ENCODE data around the gene FBXO28.
A peak's percentile ranks its signal among the peaks of the same experiment; 100 is the strongest.
"Not testable (repeated sequence)": the region's sequence is repeated elsewhere in the genome, so short reads cannot be mapped to it uniquely, and the experiment has no call there.

The FBXO28 gene

GRCh38 chr1:224113918-224114786 lies at the start of gene FBXO28:
Gene FBXO28, plus strand, starts transcription at chr1:224114111. Its CDS starts 19 bp downstream, at chr1:224114130.
- peak; percentile 65 for DNase-seq (ENCODE audit: low read depth)

- no peak for DNase-seq (ENCODE audit: low read depth)
These were observed 49.8 kb upstream of the FBXO28 start for GRCh38 chr1:224064150-224064549.

- no peak for DNase-seq (ENCODE audit: low read depth)
These were observed 48.5 kb upstream of the FBXO28 start for GRCh38 chr1:224065455-224065854.

GRCh38 chr1:224067207-224067606 lies 46.7 kb upstream of the FBXO28 start:
- no peak for DNase-seq (ENCODE audit: low read depth)

- peak; percentile 94 for DNase-seq (ENCODE audit: low read depth)
These were observed 46.1 kb upstream of the FBXO28 start for GRCh38 chr1:224067621-224068457.

GRCh38 chr1:224068458-224069072 lies 45.3 kb upstream of the FBXO28 start:
- DNase-seq (ENCODE audit: low read depth): no peak

GRCh38 chr1:224069138-224069537 lies 44.8 kb upstream of the FBXO28 start:
- DNase-seq (ENCODE audit: low read depth): no peak

GRCh38 chr1:224070521-224070920 lies 43.4 kb upstream of the FBXO28 start:
- DNase-seq (ENCODE audit: low read depth): no peak

GRCh38 chr1:224076407-224076806 lies 37.5 kb upstream of the FBXO28 start:
- DNase-seq (ENCODE audit: low read depth): no peak

- not testable (repeated sequence) for DNase-seq (ENCODE audit: low read depth)
These were observed 34.3 kb upstream of the FBXO28 start for GRCh38 chr1:224079644-224080043.

GRCh38 chr1:224080115-224080774 lies 33.7 kb upstream of the FBXO28 start:
- DNase-seq (ENCODE audit: low read depth): peak; percentile 39

- no peak for DNase-seq (ENCODE audit: low read depth)
These were observed 32.3 kb upstream of the FBXO28 start for GRCh38 chr1:224081604-224082003.

- DNase-seq (ENCODE audit: low read depth): peak; percentile 24
These were observed 31.8 kb upstream of the FBXO28 start for GRCh38 chr1:224082146-224082545.

- no peak for DNase-seq (ENCODE audit: low read depth)
These were observed 29.0 kb upstream of the FBXO28 start for GRCh38 chr1:224084867-224085266.

- no peak for DNase-seq (ENCODE audit: low read depth)
These were observed 28.3 kb upstream of the FBXO28 start for GRCh38 chr1:224085421-224086108.

- DNase-seq (ENCODE audit: low read depth): no peak
These were observed 26.6 kb upstream of the FBXO28 start for GRCh38 chr1:224087286-224087794.

GRCh38 chr1:224089583-224089982 lies 24.3 kb upstream of the FBXO28 start:
- no peak for DNase-seq (ENCODE audit: low read depth)

GRCh38 chr1:224090116-224090515 lies 23.8 kb upstream of the FBXO28 start:
- no peak for DNase-seq (ENCODE audit: low read depth)

GRCh38 chr1:224092111-224092510 lies 21.8 kb upstream of the FBXO28 start:
- no peak for DNase-seq (ENCODE audit: low read depth)

- DNase-seq (ENCODE audit: low read depth): no peak
These were observed 21.3 kb upstream of the FBXO28 start for GRCh38 chr1:224092601-224093000.

- no peak for DNase-seq (ENCODE audit: low read depth)
These were observed 18.6 kb upstream of the FBXO28 start for GRCh38 chr1:224095339-224095738.
